Measurements from ENCODE around the gene TULP4. TPM values are rescaled to one million over a fixed set of nuclear protein-coding genes. Genes with fewer than 3 reads are reported as not detected.

Gene TULP4
- total RNA-seq, 1 donor from 2014 or later = 104 TPM

DNA sequence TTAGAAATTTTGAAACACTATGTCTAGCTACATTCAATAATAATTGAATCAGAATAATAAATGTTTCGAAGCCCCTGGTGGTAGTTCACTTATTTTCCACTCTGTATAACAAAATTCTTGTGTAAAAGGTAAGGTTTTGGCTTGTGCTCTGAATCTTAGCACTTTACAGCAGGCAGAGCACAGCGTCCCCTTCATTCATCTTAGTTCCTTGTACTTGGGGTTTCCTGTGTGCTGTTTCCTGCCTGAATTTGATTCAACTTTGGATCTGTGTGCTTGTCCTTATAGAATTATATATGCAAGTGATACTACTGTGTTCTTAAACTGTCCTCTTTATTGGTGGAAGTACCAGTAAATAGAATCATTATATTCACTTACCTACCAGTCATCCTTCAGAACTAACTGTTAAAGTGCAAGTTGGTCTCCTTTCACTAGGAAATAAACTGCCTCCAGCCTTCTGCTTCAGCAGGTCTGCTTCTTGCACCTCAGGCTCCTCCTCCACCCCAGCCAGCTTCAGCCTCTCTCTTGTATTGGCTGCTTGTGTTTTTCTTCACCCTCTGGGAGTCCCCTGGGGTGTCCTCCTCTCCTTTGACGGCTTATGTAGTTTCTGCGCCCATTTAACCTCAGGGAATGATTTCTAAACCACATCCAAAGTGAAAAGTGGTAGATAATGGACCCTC lies 28.8 kb upstream of the TULP4 start:
- peak in 1 of 2 donors; percentile 45 for ATAC-seq

DNA sequence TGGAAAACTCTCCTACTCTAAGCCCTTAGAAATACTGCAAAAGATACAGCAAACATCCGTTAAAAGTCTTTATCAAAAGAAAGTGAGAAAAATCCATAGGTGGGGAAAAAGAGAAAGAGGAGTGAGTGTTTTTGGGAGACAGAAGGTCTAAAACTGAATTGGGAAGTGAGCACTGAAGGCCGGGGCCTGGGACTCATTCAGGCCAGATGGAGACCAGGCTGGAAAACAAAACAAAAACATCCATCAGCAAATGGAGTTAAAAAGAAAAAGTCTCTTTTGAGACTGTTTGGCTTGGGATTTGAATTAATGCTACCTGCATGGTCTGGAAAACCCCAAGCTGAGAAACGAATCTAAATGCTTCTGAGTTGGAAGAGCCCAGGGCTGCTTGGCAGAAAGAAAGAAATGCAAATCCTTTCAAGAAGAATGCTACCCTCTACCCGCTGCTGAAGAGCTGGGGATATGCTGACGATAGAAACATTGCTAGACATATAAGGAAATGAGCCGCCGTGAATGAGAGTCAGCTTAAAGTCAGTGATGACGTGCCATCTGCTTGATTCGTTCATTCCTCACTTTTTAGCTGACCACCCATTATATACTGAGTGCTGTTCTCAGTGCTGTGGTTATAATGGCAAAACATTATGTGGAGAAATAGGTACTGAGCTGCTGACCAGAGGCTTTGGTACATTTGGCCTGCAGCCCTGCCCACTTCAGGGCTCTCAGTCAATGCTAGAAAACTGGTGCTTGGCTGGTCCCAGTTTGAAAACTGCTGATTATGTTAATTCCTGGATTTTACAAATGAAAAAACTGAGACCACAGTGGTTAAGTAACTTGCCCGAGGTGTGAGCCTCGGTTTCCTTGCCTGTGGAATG lies 28.0 kb upstream of the TULP4 start:
- Histone ChIP-seq H3K4me1 (peaks cover 29% of the 10 kb centered on the region), H3K27me3 (ENCODE audit: low read depth) (no peaks in the 10 kb centered on the region), H3K27ac (peak overlapping the region; percentile 20), H3K4me3 (no peak overlapping the region), H3K9me3 (no peaks in the 10 kb centered on the region), H3K36me3 (no peaks in the 10 kb centered on the region)
- ATAC-seq = peak; percentile 33 to 59
- intact Hi-C loops (cut with DNase I) = no loop called here
- TF ChIP-seq, protein P1, sequence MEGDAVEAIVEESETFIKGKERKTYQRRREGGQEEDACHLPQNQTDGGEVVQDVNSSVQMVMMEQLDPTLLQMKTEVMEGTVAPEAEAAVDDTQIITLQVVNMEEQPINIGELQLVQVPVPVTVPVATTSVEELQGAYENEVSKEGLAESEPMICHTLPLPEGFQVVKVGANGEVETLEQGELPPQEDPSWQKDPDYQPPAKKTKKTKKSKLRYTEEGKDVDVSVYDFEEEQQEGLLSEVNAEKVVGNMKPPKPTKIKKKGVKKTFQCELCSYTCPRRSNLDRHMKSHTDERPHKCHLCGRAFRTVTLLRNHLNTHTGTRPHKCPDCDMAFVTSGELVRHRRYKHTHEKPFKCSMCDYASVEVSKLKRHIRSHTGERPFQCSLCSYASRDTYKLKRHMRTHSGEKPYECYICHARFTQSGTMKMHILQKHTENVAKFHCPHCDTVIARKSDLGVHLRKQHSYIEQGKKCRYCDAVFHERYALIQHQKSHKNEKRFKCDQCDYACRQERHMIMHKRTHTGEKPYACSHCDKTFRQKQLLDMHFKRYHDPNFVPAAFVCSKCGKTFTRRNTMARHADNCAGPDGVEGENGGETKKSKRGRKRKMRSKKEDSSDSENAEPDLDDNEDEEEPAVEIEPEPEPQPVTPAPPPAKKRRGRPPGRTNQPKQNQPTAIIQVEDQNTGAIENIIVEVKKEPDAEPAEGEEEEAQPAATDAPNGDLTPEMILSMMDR (IDR thresholded peaks at IDR 0.05) = no peak
- no peak for DNase-seq

More for the DNA sequence above, 28.8 kb upstream of the TULP4 start:
- no peaks in the 10 kb centered on the region for H3K27me3 ChIP-seq (ENCODE audit: low read depth)
- peak overlapping the region; percentile 20 for H3K27ac ChIP-seq
- DNase-seq = no peak
- no peaks in the 10 kb centered on the region for H3K36me3 ChIP-seq
- TF ChIP-seq, protein P1 (IDR thresholded peaks at IDR 0.05) = no peak
- H3K9me3 ChIP-seq = no peaks in the 10 kb centered on the region
- intact Hi-C loops (cut with DNase I) = no loop called here
- H3K4me1 ChIP-seq = peaks cover 29% of the 10 kb centered on the region
- H3K4me3 ChIP-seq = no peak overlapping the region

- intact Hi-C loops (cut with DNase I) = no loop called here
- ATAC-seq = no peak
- H3K27ac ChIP-seq = peak overlapping the region; percentile 20
- H3K4me1 ChIP-seq = peaks cover 29% of the 10 kb centered on the region
- no peaks in the 10 kb centered on the region for H3K27me3 ChIP-seq (ENCODE audit: low read depth)
- no peak for DNase-seq
- no peaks in the 10 kb centered on the region for H3K36me3 ChIP-seq
- H3K4me3 ChIP-seq = no peak overlapping the region
- TF ChIP-seq, protein P1 (IDR thresholded peaks at IDR 0.05) = no peak
- no peaks in the 10 kb centered on the region for H3K9me3 ChIP-seq
These were observed 27.2 kb upstream of the TULP4 start for GRCh38 chr6:158284876-158285655.

DNA sequence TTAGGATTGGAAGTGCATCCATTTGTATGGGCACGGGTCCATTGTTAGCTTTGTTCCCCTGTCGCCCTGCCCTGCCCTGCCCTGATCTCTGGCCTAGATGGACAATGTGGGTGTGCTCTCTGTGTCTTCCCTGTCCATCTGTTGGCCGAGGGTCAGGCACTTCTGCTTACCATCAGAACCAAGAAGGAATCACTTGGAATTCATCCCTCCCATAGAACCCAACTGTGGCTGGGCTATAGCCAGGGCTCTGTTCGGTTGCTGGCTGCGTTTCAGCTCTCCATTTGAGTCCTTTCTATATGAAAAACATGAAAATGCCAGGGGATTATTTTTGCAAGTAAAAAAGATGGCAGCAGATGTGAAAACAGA lies 26.6 kb upstream of the TULP4 start:
- Histone ChIP-seq H3K27me3 (ENCODE audit: low read depth) (no peaks in the 10 kb centered on the region), H3K36me3 (no peaks in the 10 kb centered on the region), H3K9me3 (no peaks in the 10 kb centered on the region), H3K4me3 (no peak overlapping the region), H3K4me1 (peaks cover 29% of the 10 kb centered on the region), H3K27ac (no peak overlapping the region)
- intact Hi-C loops (cut with DNase I) = no loop called here
- ATAC-seq (peak in 1 of 2 donors; percentile 30), DNase-seq (no peak)
- TF ChIP-seq, protein P1 (IDR thresholded peaks at IDR 0.05) = no peak

- no peak for DNase-seq
- no peaks in the 10 kb centered on the region for H3K9me3 ChIP-seq
- no peak overlapping the region for H3K27ac ChIP-seq
- TF ChIP-seq, protein P1 (IDR thresholded peaks at IDR 0.05) = no peak
- peaks cover 29% of the 10 kb centered on the region for H3K4me1 ChIP-seq
- no peak overlapping the region for H3K4me3 ChIP-seq
- intact Hi-C loops (cut with DNase I) = no loop called here
- H3K36me3 ChIP-seq = no peaks in the 10 kb centered on the region
- no peaks in the 10 kb centered on the region for H3K27me3 ChIP-seq (ENCODE audit: low read depth)
- ATAC-seq = no peak
These were observed 25.9 kb upstream of the TULP4 start for GRCh38 chr6:158286413-158286812.
